ENCODE results near the gene CMIP.

GRCh38 chr16:81455006-81455405, 10.4 kb downstream of the CMIP start:
- TF ChIP-seq CTCF (IDR thresholded peaks at IDR 0.05) (no peak), POLR2A (IDR thresholded peaks at IDR 0.05) (no peak)
